Fibroblast of skin of left biceps (primary cell): ENCODE measurements around the gene ZFAND6.
"Not testable (repeated sequence)": the region's sequence is repeated elsewhere in the genome, so short reads cannot be mapped to it uniquely, and the experiment has no call there.

Experiments used
- DNase-seq, 2 experiments: peaks; one replicate each; pipeline ENCODE4 v3.0.0-alpha.2; 2013; ENCODE audit warnings: low read depth in 2 of 2

The ZFAND6 gene

DNA sequence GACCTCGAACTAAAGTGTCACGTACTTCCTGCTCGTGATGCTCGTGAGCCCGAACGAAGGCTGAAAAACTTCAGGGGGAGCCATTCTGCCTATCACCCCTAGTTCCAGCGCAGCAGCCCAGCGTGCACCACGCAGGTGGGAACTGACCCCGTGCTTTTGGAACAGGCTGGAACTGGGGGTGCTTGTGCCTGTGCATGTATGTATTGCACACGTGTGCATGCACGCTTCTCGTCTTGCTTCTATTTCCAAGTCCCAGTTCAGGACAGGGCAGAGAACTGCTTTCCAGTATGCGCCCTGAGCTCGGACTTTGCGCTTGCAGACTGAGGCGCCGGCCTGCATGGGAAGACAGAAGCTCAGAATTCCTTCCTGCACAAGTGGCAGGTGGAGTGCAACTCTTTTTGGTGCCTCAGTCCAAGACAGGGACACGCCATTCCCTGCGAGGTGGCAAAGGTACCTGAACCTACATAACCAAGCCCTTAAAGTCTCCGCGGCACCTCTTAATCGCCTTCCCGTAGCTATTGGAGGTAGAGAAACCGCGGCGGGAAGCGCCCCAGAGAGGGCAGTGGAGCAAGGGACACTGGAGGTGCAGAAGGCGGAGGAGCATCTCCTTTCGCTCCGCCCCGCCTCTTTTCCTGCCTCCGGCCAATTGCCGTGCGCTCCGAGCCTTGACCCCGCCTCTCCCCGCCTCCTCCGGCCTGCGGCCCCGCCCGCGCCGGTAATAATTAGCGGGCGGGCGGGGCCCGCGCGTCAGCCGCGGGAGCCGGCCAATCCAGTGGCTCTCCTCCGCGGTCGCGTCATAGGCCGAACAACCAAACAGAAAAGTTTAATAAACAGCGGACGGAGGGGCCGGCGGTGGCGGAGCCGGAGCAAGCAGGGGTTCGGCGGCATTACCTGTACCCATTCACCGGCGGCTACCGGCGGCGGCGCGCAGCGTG lies at the start of gene ZFAND6:
Gene ZFAND6 (plus strand): TSS at position 826 of the 935 bp plus-strand sequence. CDS start 60,669 bp downstream, outside the sequence.
- peak; percentile 81 to 83 for DNase-seq

DNA sequence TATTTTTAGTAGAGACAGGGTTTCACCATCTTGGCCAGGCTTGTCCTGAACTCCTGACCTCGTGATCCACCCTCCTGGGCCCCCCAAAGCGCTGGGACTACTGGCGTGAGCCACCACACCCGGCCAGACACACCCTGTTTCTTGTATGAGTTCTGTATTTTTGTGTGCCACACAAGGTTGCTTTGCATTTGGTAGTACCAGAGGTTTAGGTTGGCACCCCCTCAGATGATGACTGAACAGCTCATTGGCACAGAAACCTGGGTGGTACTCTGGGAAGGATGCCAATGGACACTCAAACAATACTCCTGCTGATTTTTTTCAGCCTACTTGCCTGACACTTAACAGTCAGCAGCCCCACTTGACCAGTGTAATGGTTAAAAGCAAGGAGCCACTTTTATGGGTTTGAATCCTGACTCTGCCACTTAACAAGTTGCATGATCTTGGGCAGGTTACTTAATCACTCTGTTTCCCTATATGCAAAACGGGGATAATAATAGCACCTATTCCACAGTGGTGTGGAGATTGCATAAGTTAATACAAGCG lies 49.3 kb upstream of the ZFAND6 start:
- no peak for DNase-seq

DNA sequence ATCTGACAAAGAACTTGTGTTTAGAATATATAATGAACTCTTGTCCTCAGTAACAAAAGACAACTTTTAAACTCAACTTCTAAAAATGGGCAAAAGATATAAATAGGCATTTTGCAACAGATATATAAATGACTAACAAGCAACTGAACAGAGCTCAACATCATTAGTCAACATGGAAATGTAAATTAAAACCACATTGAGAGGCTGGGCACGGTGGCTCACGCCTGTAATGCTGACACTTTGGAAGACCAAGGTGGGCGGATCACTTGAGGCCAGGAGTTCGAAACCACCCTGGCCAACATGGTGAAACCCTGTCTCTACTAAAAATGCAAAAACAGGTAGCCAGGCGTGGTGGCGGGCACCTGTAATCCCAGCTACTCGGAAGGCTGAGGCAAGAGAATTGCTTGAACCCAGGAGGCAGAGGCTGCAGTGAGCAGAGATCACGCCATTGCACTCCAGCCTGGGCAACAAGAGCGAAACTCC lies 48.4 kb upstream of the ZFAND6 start:
- DNase-seq, result peak; percentile 84 to 88

DNA sequence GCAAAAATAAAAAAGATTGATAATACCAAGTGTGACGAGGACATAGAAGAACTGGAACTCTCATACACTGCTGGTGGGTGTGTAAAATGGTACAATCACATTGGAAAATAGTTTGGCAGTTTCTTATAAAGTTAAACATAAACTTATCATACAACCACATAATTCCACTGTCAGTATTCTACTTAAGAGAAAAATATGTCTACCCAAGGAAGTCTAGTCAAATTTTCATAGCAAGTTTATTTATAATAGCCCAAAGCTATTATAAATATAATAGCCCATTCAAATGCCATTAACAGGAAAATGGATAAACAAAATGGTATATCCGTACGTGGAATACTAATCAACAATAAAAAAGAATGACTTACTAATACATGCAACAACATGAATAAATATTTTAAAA lies 47.9 kb upstream of the ZFAND6 start:
- no peak for DNase-seq

DNA sequence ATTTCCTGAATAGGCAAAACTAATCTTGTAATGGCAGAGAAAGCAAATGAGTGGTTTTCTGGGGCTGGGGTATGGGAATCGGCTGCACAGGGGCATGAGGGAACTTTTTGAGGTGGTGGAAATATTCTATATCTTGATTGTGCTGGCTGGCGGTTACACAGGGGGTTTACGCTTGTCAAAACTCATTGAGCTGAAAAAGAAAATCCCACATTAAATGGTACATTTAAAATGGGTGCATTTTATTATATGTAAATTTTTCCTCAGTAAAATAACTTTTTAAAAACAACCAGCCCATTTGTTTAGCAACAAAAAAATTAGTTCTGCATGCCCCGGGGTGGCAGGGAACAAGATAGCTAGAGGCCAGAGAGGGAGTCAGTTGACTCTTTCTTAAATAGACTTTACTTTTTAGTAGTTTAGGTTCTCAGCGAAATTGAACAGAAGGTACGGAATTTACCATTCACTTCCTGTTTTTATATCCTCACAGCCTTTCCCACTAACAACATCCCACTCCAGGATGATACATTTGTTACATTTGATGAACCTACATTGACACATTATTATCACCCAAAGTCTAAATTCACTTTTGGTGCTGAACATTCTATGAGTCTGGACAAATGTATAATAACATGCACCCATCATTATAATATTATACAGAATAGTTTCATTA lies 47.3 kb upstream of the ZFAND6 start:
- DNase-seq, result no peak

DNA sequence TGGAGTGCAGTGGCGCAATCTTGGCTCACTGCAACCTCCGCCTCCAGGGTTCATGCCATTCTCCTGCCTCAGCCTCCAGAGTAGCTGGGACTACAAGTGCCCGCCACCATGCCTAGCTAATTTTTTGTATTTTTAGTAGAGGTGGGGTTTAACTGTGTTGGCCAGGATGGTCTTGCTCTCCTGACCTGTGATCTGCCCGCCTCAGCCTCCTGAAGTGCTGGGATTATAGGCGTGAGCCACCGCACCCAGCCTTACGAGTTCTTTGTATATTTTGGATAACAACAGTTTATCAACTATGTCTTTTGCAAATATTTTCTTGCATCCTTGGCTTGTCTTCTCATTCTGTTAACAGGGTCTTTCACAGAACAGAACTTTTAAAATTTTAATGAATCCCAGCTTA lies 45.3 kb upstream of the ZFAND6 start:
- not testable (repeated sequence) for DNase-seq

DNA sequence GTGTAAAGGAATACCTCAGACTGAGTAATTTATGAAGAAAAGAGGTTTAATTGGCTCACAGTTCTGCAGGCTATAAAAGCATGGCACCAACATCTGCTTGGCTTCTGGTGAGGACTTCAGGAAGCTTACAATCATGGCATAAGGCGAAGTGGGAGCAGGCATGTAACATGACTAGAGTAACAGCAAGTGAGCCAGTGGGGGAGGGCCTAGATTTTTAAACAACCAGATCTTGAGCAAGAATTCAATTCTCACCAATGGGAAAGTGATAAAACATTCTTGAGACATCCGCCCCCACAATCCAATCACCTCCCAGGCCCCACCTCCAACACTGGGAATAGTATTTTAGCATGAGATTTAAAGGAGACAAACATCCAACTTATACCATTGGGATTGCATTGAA lies 44.3 kb upstream of the ZFAND6 start:
- no peak for DNase-seq

DNA sequence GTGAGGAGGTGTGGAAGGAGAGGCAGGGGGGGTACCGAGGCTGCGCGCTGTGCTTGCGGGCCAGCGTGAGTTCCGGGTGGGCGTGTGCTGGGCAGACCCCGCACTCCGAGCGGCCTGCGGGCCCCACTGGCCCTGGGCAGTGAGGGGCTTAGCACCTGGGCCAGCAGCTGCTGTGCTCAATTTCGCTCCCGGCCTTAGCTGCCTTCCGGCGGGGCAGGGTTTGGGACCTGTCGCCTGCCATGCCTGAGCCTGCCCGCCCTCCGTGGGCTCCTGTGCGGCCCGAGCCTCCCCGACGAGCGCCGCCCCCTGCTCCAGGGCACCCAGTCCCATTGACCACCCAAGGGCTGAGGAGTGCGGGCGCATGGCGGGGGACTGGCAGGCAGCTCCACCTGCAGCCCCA lies 43.0 kb upstream of the ZFAND6 start:
- not testable (repeated sequence) for DNase-seq

DNA sequence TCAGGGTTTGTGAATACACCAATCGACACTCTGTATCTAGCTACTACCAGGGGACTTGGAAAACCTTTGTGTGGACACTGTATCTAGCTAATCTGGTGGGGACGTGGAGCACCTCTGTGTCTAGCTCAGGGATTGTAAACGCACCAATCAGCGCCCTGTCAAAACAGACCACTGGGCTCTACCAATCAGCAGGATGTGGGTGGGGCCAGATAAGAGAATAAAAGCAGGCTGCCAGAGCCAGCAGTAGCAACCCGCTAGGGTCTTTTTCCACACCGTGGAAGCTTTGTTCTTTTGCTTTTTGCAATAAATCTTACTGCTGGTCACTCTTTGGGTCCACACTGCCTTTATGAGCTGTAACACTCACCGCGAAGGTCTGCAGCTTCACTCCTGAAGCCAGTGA lies 42.3 kb upstream of the ZFAND6 start:
- DNase-seq, result not testable (repeated sequence)

DNA sequence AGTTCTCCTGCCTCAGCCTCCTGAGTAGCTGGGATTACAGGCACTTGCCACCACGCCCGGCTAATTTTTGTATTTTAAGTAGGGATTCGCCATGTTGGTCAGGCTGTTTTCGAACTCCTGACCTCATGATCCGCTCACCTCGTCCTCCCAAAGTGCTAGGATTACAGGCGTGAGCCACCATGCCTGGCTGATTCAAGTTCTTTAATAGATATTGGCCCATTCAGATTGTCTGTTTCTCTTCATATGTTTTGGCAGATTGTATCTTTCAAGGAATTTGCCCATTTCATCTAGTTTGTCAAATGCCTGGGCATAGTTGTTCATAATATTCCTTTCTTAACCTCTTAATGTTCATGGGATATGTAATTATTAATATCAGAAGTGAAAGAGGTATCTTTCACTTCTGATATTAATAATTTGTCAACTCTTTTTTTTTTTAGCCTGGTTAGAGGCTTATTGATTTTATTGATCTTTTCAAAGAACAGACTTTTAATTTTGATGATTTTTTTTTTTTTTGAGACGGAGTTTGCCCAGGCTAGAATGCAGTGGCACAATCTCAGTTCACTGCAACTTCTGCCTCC lies 40.2 kb upstream of the ZFAND6 start:
- DNase-seq, result no peak

DNA sequence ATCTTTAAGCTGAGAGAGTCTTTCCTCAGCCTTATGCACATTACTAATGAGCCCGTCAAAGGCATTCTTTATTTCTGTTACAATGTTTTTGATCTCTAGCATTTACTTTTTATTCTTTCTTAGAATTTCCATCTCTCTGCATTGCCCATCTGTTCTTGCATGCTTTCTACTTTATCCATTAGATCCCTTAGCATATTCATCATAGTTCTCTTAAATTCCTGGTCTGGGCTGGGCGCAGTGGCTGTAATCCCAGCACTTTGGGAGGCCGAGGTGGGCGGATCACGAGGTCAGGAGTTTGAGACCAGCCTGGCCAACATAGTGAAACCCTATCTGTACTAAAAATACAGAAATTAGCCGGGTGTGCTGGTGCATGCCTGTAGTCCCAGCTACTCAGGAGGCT lies 39.3 kb upstream of the ZFAND6 start:
- DNase-seq, result not testable (repeated sequence)

DNA sequence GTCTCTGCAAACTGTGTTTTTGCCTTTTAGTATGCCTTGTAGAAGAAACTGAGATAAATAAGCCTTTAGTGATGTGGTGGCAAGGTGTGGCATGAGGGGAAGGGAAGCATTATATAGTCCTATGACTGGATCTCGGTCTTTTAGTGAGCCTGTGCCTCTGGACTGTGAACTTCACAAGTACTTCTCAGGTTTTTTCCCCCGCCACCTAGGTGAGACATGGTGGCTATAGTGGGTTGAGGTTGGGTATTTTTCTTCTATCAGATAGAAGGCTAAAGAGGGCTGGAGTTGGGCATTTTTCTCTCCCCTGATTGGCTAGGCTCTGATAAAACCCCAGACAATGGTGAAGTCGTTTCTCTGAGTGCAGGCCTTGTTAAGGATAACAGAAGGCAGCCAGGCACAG lies 38.7 kb upstream of the ZFAND6 start:
- DNase-seq, result no peak

DNA sequence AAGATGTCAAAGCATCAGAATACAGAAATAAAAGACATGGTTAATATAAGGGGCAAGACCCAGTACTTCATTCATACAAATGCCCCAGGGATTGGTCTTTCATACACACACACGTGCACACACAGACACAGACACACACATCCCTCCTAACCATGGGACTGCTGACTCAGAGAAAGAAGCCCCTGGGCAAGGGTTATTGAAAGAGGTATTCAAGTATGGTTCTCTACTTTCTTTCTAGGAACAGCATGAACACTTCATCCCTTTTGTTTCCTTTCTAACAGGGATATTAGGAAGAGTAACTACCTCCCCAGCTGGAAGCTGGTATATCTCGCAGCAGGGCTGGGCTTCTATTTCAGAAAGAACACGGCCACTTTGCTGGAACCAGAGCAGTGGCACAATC lies 33.2 kb upstream of the ZFAND6 start:
- DNase-seq, result no peak

DNA sequence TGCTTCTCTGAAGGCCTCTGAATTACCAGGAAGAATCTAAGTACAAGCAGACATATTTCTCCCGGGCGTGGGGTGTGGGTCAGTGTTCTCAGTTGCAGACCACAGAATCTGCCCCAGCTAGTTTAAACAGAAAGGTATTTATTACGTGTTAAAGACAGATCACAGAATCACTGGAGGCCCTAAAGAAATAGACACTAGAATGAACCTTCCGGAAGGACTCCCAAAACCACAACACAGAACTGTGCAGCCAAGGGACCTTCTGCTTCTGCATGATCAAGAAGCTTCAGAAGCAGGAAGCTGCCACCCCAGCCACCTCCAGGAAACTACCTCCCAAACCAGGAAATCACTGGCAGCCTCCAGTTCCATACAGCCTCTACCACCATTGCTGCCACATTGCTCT lies 32.7 kb upstream of the ZFAND6 start:
- no peak for DNase-seq

DNA sequence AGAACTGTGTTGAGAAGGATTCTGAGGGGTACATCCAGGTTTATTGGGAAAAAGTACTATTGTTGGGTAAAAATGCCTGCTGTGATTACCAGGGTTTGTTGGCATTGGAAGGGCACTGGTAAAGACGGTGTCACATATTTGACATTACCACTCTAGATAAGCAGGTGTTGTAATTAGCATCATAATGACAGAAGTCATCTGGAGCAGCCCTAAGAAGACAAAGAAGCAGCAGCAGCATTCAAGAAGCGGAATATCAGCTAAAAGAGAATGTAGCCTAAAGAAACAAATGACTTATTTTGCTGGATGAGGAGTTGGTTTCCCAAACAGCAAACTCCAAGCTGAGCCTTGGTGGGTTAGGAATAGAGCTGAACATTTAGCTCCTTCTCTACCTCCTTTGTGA lies 30.5 kb upstream of the ZFAND6 start:
- no peak for DNase-seq

DNA sequence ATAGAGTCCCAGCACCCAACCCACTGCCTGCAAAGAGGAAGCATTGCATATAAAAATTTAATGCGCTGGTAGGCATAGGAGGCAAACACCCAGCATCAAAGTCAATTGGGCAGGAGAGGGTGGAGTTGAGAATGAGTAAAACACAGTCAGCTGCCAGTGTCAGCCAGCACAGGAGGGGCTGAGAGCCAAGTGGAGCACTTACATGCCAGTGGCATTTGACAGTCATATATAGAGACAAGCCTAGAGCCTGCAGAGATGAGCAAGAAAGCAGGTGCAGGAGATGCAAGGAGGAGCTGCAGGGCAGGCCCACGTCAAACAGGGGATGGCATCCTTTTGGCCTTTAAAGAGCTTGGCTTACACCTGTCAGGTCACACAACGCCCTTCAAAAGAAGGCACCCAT lies 27.6 kb upstream of the ZFAND6 start:
- DNase-seq, result no peak

DNA sequence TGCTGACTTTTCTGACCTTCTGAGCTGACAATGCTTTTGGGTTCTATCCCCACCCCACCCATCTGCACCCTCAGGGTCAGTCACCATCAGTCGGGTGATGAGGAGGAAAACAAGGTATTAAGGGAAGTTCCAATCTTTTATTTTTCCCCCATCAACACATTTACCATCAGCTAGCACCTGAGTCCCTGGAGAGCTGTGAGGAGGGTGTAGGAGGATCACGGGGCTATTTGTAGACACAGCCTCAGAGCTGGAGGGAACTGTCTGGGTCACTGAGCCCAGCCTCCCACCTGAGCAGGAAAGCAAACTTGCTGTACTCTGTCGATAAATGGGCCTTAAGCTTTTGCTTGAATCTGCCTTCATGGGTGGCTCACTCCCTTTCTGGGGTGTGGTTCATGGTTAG lies 24.8 kb upstream of the ZFAND6 start:
- no peak for DNase-seq

DNA sequence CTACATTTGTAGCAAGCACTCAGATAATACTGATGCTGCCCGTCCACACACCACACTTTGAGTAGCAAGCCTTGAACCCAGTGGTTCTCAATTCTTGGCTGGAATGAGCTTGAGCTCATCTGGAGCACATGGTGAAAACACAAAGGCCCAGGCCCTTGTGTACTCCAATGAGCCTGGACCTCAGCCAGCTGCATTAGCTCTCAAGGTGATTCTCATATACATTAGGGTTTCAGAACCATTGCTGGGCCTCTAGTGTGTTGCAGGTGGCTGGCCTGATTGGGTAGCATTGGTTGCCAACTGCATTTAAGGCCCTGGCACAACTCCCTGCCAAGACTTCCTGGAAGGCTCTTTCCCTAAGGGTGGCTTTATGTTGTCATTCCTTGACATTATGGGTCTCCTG lies 23.4 kb upstream of the ZFAND6 start:
- DNase-seq, result no peak

DNA sequence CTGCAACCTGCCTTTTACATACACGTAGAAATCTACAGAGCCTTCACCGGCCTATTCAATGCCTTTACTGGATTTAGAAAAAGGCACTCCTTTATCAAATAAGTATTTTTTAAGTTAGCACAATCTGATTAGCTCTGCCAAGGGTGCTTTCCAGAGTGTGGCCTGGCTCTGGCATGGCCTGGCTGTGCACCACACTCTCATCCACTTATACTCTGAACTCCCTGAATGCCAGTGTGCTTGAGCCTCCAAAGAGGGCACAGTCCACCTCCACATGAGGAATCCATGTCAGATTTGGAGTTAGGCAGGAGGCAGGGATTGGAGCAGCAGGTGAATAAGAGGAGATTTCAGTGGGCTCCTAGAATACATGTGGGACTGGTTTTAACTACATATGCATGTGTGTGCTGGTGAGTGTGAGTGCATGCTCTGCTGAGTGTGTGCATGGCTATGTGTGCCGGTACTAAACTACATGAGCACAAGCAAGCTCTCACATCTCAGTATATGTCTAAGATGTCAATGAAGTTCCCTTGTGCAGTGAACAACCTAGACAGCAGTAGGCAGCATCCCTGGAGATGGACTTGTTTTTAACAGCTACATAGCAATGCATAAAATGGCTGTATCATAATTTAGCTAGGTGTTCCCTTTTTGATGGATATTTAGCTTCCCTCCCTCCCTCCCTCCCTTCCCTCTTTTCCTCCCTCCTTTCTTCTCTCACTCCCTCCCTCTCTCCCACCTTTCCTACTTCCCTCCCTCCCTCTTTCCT lies 17.8 kb upstream of the ZFAND6 start:
- DNase-seq, result no peak

DNA sequence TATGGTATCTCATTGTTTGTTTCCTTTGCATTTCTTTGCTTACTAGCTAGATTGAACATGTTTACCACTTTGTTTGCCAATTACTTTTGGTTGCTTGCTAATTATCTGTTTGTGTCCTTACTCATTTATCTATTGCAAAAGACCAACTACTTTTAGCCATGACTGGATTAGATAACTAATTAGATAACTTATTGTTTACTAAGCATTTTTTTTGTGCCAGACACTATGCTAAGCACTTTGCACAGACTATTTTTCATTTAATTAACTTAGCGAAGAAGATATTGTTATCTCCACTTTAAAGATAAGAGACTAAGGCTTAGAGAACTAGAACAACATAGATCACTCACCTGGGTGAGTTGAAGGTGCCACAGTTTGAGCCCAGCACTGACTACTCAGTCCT lies 16.9 kb upstream of the ZFAND6 start:
- DNase-seq, result no peak

DNA sequence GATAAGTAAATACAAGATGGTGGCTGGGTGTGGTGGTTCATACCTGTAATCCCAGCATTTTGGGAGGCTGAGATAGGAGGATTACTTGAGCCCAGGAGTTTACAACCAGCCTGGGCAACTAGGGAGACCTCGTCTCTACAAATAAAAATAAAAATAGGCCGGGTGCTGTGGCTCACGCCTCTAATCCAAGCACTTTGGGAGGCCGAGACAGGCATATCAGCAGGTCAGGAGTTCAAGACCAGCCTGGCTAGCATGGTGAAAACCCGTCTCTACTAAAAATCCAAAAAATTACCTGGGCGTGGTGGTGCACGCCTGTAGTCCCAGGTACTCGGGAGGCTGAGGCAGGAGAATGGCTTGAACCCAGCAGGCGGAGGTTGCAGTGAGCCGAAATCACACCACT lies 14.3 kb upstream of the ZFAND6 start:
- not testable (repeated sequence) for DNase-seq

DNA sequence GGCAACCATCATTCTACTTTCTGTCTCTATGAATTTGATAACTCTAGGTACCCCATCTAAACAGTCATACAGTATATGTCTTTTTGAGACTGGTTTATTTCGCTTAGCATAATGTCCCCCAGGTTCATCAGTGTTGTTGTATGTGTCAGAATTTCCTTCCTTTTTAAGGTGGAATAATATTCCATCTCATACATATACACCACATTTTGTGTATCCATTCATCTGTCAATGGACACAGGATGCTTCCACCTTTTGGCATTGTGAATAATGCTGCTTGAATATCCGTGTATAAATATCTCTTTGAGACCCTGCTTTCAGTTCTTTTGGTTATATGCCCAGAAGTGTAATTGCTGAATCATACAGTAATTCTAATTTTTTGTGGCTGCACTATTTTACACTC lies 10.4 kb upstream of the ZFAND6 start:
- no peak for DNase-seq
